H9 (cell line): ENCODE results near the gene FRAT2. TPM values are rescaled to one million over a fixed set of nuclear protein-coding genes. Genes with fewer than 3 reads are reported as not detected.

Experiments
- DNase-seq: peaks from one replicate; pipeline ENCODE4 v3.0.0-alpha.2; 2017
- H2AFZ ChIP-seq: one replicate; pipeline ENCODE4 v1.6.1; 2013; ENCODE audit warnings: mild to moderate bottlenecking, low read length, control low read depth, moderate library complexity
- H2AK5ac ChIP-seq: 2 replicates; pipeline ENCODE4 v1.6.1; 2013; ENCODE audit warnings: low read length, control low read depth, mixed read lengths; ENCODE audit not compliant: insufficient read length
- H2BK120ac ChIP-seq: one replicate; pipeline ENCODE4 v1.6.1; 2013; ENCODE audit warnings: low read depth, mild to moderate bottlenecking, low read length, control low read depth, inconsistent platforms; ENCODE audit not compliant: poor library complexity, severe bottlenecking
- H2BK12ac ChIP-seq: 2 replicates; pipeline ENCODE4 v1.6.1; 2013; ENCODE audit warnings: low read length, control low read depth, mixed read lengths, low read depth; ENCODE audit not compliant: insufficient read length
- H2BK15ac ChIP-seq: 2 replicates; pipeline ENCODE4 v1.6.1; 2013; ENCODE audit warnings: low read depth, low read length, control low read depth
- H2BK20ac ChIP-seq: one replicate; pipeline ENCODE4 v1.6.1; 2013; ENCODE audit warnings: low read depth, mild to moderate bottlenecking, low read length, control low read depth, inconsistent platforms; ENCODE audit not compliant: poor library complexity, severe bottlenecking
- H2BK5ac ChIP-seq: 2 replicates; pipeline ENCODE4 v1.6.1; 2013; ENCODE audit warnings: low read length, control low read depth, mixed read lengths; ENCODE audit not compliant: insufficient read length
- H3K14ac ChIP-seq: 2 replicates; pipeline ENCODE4 v1.6.1; 2013; ENCODE audit warnings: low read length, control low read depth; ENCODE audit not compliant: insufficient read depth
- H3K18ac ChIP-seq: 2 replicates; pipeline ENCODE4 v1.6.1; 2013; ENCODE audit warnings: low read depth, mild to moderate bottlenecking, mixed read lengths, low read length, control low read depth; ENCODE audit not compliant: insufficient read length
- H3K23ac ChIP-seq: 2 replicates; pipeline ENCODE4 v1.6.1; 2013; ENCODE audit warnings: low read length, control low read depth, mixed read lengths, low read depth; ENCODE audit not compliant: insufficient read length
- H3K23me2 ChIP-seq: 2 replicates; pipeline ENCODE4 v1.6.1; 2013; ENCODE audit warnings: low read depth, mild to moderate bottlenecking, mixed read lengths, low read length, control low read depth; ENCODE audit not compliant: insufficient read length, poor library complexity, severe bottlenecking
- H3K27ac ChIP-seq: 2 replicates; pipeline ENCODE4 v1.5.1; 2013; ENCODE audit warnings: low read length, control low read depth, mixed read lengths, low read depth; ENCODE audit not compliant: insufficient read length
- H3K27me3 ChIP-seq: 2 replicates; pipeline ENCODE4 v1.6.1; 2013; ENCODE audit warnings: low read length, control low read depth, inconsistent platforms; ENCODE audit not compliant: insufficient read depth
- H3K4ac ChIP-seq: 2 replicates; pipeline ENCODE4 v1.6.1; 2013; ENCODE audit warnings: low read depth, mild to moderate bottlenecking, control low read depth, inconsistent platforms, low read length, moderate library complexity
- H3K4me1 ChIP-seq: 2 replicates; pipeline ENCODE4 v1.6.1; 2013; ENCODE audit warnings: low read length, control low read depth, inconsistent platforms; ENCODE audit not compliant: insufficient read depth
- H3K4me2 ChIP-seq: 2 replicates; pipeline ENCODE4 v1.6.1; 2013; ENCODE audit warnings: low read length, control low read depth, mixed read lengths; ENCODE audit not compliant: insufficient read length, insufficient read depth
- H3K56ac ChIP-seq: 2 replicates; pipeline ENCODE4 v1.6.1; 2013; ENCODE audit warnings: low read depth, mild to moderate bottlenecking, mixed read lengths, low read length, control low read depth; ENCODE audit not compliant: insufficient read length
- H3K79me1 ChIP-seq: 2 replicates; pipeline ENCODE4 v1.6.1; 2013; ENCODE audit warnings: low read depth, mild to moderate bottlenecking, moderate library complexity, low read length, control low read depth, inconsistent platforms; ENCODE audit not compliant: insufficient read depth, poor library complexity, severe bottlenecking
- H3K79me2 ChIP-seq: 2 replicates; pipeline ENCODE4 v1.6.1; 2013; ENCODE audit warnings: low read length, control low read depth, inconsistent platforms; ENCODE audit not compliant: insufficient read depth
- H3K9ac ChIP-seq: 2 replicates; pipeline ENCODE4 v1.6.1; 2013; ENCODE audit warnings: low read length, control low read depth, mixed read lengths; ENCODE audit not compliant: insufficient read length; ENCODE audit errors: extremely low read depth
- H3K9me3 ChIP-seq: one replicate; pipeline ENCODE4 v1.6.1; 2013; ENCODE audit warnings: low read depth, low read length, inconsistent platforms; ENCODE audit not compliant: control insufficient read depth
- H3T11ph ChIP-seq: one replicate; pipeline ENCODE4 v1.6.1; 2013; ENCODE audit warnings: mild to moderate bottlenecking, low read length, control low read depth, inconsistent platforms
- H4K20me1 ChIP-seq: one replicate; pipeline ENCODE4 v1.6.1; 2013; ENCODE audit not compliant: control insufficient read depth, insufficient read length, insufficient read depth
- H4K5ac ChIP-seq: 2 replicates; pipeline ENCODE4 v1.6.1; 2013; ENCODE audit warnings: low read depth, mild to moderate bottlenecking, mixed read lengths, low read length, control low read depth; ENCODE audit not compliant: insufficient read length
- H4K8ac ChIP-seq: replicated peaks from 2 replicates; pipeline ENCODE4 v1.6.1; 2013; ENCODE audit warnings: low read length, control low read depth, mixed read lengths, low read depth; ENCODE audit not compliant: insufficient read length
- H4K91ac ChIP-seq: 2 replicates; pipeline ENCODE4 v1.6.1; 2013; ENCODE audit warnings: low read depth, mild to moderate bottlenecking, moderate library complexity, mixed read lengths, low read length, control low read depth; ENCODE audit not compliant: insufficient read length
- H3K27ac Mint-ChIP-seq, 3 experiments: 2 replicates in 2 of 3; 3 replicates in 1 of 3; pipeline ENCODE4 v1.8.0; 2020 to 2021; ENCODE audit warnings: mixed read lengths in 3 of 3, mild to moderate bottlenecking in 1 of 3, moderate library complexity in 1 of 3
- H3K27me3 Mint-ChIP-seq: 2 replicates; pipeline ENCODE4 v1.8.0; 2021; ENCODE audit warnings: low read depth, mild to moderate bottlenecking, moderate library complexity, mixed read lengths
- H3K36me3 Mint-ChIP-seq, 3 experiments: 2 replicates in 2 of 3; 3 replicates in 1 of 3; pipeline ENCODE4 v1.8.0; 2020 to 2021; ENCODE audit warnings: low read depth in 3 of 3, mixed read lengths in 3 of 3; ENCODE audit not compliant: insufficient read depth in 1 of 3
- H3K4me1 Mint-ChIP-seq, 2 experiments: 2 replicates each; pipeline ENCODE4 v1.8.0; 2020; ENCODE audit warnings: mixed read lengths in 2 of 2
- H3K4me3 Mint-ChIP-seq, 2 experiments: 2 replicates in 1 of 2; 3 replicates in 1 of 2; pipeline ENCODE4 v1.8.0; 2020 to 2021; ENCODE audit warnings: mild to moderate bottlenecking in 2 of 2, mixed read lengths in 2 of 2, moderate library complexity in 1 of 2
- H3K9me3 Mint-ChIP-seq, 2 experiments: 2 replicates in 1 of 2; 3 replicates in 1 of 2; pipeline ENCODE4 v1.8.0; 2020; ENCODE audit warnings: mild to moderate bottlenecking in 2 of 2, mixed read lengths in 2 of 2, moderate library complexity in 1 of 2
- CTCF ChIP-seq: fragments of 200-600 bp; sonication (generic); conservative IDR thresholded peaks from 3 replicates; pipeline ENCODE4 v1.8.0; 2021; ENCODE audit warnings: antibody characterized with exemption, mild to moderate bottlenecking
- WGBS: extraction: QIAGEN DNeasy Blood & Tissue Kit; methylation state at CpG from one replicate; pipeline ENCODE4 v1.1.7; 2013; ENCODE audit warnings: missing lambda C conversion rate, low lambda C conversion rate, mixed read lengths; ENCODE audit not compliant: insufficient read length; ENCODE audit errors: extremely low coverage; 5-methylcytosine and 5-hydroxymethylcytosine counted together
- total RNA-seq: library from RNA; stranded (reverse); gene quantifications from 2 replicates; pipeline ENCODE4 v1.2.1, GENCODE V29; 2021

The FRAT2 gene
- total RNA-seq, 1 experiment from 2014 or later, result 129 TPM

- Histone ChIP-seq H3K79me2 (no peaks in the 10 kb centered on the region), H2AFZ (no peak overlapping the region), H3K9ac (no peak overlapping the region), H2AK5ac (no peak overlapping the region), H4K91ac (no peak overlapping the region), H2BK20ac (no peak overlapping the region), H3K79me1 (no peaks in the 10 kb centered on the region), H3K27me3 (no peaks in the 10 kb centered on the region), H3K4ac (no peak overlapping the region), H2BK120ac (no peak overlapping the region), H3K56ac (no peak overlapping the region), H4K5ac (no peak overlapping the region), H3K23ac (no peak overlapping the region), H3K9me3 (no peaks in the 10 kb centered on the region), H3K27ac (no peak overlapping the region), H3K23me2 (no peaks in the 10 kb centered on the region), H4K20me1 (no peaks in the 10 kb centered on the region), H3K14ac (no peak overlapping the region), H3T11ph (no peak overlapping the region), H2BK12ac (no peak overlapping the region), H3K18ac (no peak overlapping the region), H3K4me2 (no peak overlapping the region), H4K8ac (no peak overlapping the region), H3K4me1 (no peaks in the 10 kb centered on the region), H2BK5ac (no peak overlapping the region), H2BK15ac (no peak overlapping the region)
- Mint-ChIP-seq H3K36me3 (no peaks in the 10 kb centered on the region), H3K27ac (no peak overlapping the region), H3K4me3 (no peak overlapping the region), H3K4me1 (no peaks in the 10 kb centered on the region), H3K9me3 (no peaks in the 10 kb centered on the region), H3K27me3 (no peaks in the 10 kb centered on the region)
- TF ChIP-seq CTCF, result no peak
- WGBS, result no CpG with 5 or more reads among the region's 1 CpG
- DNase-seq, result no peak
These were observed 27.1 kb downstream of the FRAT2 start for GRCh38 chr10:97307441-97307840.
